H1 (cell line): ENCODE measurements around the gene RRBP1. TPM values are rescaled to one million over a fixed set of nuclear protein-coding genes. Genes with fewer than 3 reads are reported as not detected.

Source experiments
- BCL11A ChIP-seq, 2 experiments: IDR thresholded peaks; one replicate each; pipeline ENCODE4 v1.6.1; 2011; ENCODE audit warnings: low read depth in 2 of 2, low read length in 2 of 2, mild to moderate bottlenecking in 2 of 2
- EGR1 ChIP-seq: IDR thresholded peaks from 2 replicates; pipeline ENCODE4 v1.6.1; 2011; ENCODE audit warnings: low read depth, low read length, borderline replicate concordance
- RBBP5 ChIP-seq: IDR thresholded peaks from 2 replicates; pipeline ENCODE4 v1.7.1; 2012; ENCODE audit warnings: low read depth, mild to moderate bottlenecking, inconsistent platforms, low read length, moderate library complexity, borderline replicate concordance
- SP2 ChIP-seq: IDR thresholded peaks from 2 replicates; pipeline ENCODE4 v1.6.1; 2012; ENCODE audit warnings: mild to moderate bottlenecking, low read length, inconsistent platforms
- TAF7 ChIP-seq: optimal IDR thresholded peaks from 2 replicates; pipeline ENCODE3; 2011; ENCODE audit warnings: low read depth, mild to moderate bottlenecking, inconsistent platforms, low read length, moderate library complexity, borderline replicate concordance
- polyA plus RNA-seq, 7 experiments: library from polyadenylated mRNA; depleted of rRNA in 3 of 7; stranded (reverse) in 5 of 7; unstranded in 2 of 7; fragments of >200 nt in 5 of 7; fragments of 200-250 nt in 2 of 7; gene quantifications; 1 replicate in 5 of 7; 2 replicates in 1 of 7; 4 replicates in 1 of 7; pipeline versions ENCODE4 v1.2.1 to v1.2.3, GENCODE V29; 2011 to 2013; ENCODE audit warnings: missing spikeins in 2 of 7, mixed read lengths in 2 of 7
- total RNA-seq: library from RNA; stranded (reverse); fragmentation: NEBNext Ultra II Directional; extraction: Animal tissue kit (Norgen Biotek cat#: 25700); gene quantifications from 2 replicates; pipeline ENCODE4 v1.2.1, GENCODE V29; 2021
- TF ChIP-seq, protein P1 (sequence below), 3 experiments: IDR thresholded peaks; 1 replicate in 2 of 3; 2 replicates in 1 of 3; pipeline versions ENCODE4 v1.5.1 to v1.6.1; 2011; ENCODE audit warnings: low read length in 3 of 3, mild to moderate bottlenecking in 3 of 3, inconsistent platforms in 2 of 3, low read depth in 1 of 3, moderate library complexity in 1 of 3; ENCODE audit not compliant: insufficient read depth in 1 of 3; ENCODE audit errors: control extremely low read depth in 1 of 3
- TF ChIP-seq, protein P2 (sequence below): fragments of 300-600 bp; sonication (generic); IDR thresholded peaks from 2 replicates; pipeline ENCODE4 v1.7.1; 2012; ENCODE audit warnings: low read length, moderate library complexity, mild to moderate bottlenecking, inconsistent platforms; ENCODE audit not compliant: insufficient replicate concordance

RRBP1 gene
- total and polyA plus RNA-seq, 2 of the 8 experiments (the other 6 are each of a cell fraction or from before 2014, with no cell fraction given) = 15.9 to 157 TPM

DNA sequence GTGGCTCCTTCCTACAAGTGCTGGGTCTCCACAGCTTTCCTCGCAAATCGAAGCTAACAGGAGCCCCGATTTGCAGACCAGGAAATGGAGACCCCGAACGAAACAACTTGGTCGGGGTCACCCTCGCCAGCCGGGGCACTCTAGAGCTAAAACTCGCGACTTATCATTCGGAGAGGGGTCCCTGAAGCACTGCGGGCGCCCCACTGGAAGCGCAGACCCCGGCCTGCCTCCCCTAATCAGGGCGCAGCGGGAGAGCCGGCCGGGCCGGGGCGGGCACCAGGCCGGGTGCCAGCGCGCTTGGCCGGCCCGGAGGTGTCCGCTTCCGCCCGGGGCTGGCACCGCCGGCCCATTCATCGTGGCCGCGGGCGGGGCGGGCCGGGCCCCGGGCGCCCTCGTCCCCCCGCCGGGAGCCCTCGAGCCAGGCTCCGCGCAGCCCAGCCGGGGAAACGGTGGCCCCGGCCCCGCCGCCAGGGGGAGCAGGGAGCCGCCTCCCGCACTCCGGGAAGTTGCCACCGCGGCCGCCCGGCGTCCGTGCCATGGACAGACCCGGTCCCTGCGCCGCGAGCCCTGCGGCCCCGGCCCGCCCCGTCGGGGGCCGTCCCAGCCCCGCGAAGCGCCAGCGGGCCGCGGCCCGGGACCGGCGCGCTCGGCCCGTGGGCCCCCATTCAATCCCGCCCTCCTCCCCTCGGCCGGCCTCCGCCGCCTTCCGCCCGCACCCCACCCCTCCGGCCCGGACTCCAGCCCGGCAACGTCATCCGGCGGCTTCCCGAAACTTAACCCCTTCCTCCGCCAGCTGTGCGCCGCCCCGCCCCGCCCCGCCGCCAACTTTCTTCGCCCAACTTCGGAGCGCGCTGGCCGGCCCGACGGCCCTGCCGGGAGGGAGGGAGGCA lies 961 bp downstream of the RRBP1 start (continued):
- TF ChIP-seq, protein P1, sequence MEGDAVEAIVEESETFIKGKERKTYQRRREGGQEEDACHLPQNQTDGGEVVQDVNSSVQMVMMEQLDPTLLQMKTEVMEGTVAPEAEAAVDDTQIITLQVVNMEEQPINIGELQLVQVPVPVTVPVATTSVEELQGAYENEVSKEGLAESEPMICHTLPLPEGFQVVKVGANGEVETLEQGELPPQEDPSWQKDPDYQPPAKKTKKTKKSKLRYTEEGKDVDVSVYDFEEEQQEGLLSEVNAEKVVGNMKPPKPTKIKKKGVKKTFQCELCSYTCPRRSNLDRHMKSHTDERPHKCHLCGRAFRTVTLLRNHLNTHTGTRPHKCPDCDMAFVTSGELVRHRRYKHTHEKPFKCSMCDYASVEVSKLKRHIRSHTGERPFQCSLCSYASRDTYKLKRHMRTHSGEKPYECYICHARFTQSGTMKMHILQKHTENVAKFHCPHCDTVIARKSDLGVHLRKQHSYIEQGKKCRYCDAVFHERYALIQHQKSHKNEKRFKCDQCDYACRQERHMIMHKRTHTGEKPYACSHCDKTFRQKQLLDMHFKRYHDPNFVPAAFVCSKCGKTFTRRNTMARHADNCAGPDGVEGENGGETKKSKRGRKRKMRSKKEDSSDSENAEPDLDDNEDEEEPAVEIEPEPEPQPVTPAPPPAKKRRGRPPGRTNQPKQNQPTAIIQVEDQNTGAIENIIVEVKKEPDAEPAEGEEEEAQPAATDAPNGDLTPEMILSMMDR (IDR thresholded peaks at IDR 0.05; ENCODE audit: control extremely low read depth in 1 of 3, insufficient read depth in 1 of 3, low read depth in 1 of 3, low read length in 3 of 3) = peak; percentile 62 to 89 (median 77)
- TF ChIP-seq TAF7 (no peak), EGR1 (no peak), RBBP5 (no peak; the same call in 1 of the 2 replicates), SP2 (no peak), BCL11A (IDR thresholded peaks at IDR 0.05; ENCODE audit: low read depth in 2 of 2, low read length in 2 of 2) (no peak)
- TF ChIP-seq, protein P2, sequence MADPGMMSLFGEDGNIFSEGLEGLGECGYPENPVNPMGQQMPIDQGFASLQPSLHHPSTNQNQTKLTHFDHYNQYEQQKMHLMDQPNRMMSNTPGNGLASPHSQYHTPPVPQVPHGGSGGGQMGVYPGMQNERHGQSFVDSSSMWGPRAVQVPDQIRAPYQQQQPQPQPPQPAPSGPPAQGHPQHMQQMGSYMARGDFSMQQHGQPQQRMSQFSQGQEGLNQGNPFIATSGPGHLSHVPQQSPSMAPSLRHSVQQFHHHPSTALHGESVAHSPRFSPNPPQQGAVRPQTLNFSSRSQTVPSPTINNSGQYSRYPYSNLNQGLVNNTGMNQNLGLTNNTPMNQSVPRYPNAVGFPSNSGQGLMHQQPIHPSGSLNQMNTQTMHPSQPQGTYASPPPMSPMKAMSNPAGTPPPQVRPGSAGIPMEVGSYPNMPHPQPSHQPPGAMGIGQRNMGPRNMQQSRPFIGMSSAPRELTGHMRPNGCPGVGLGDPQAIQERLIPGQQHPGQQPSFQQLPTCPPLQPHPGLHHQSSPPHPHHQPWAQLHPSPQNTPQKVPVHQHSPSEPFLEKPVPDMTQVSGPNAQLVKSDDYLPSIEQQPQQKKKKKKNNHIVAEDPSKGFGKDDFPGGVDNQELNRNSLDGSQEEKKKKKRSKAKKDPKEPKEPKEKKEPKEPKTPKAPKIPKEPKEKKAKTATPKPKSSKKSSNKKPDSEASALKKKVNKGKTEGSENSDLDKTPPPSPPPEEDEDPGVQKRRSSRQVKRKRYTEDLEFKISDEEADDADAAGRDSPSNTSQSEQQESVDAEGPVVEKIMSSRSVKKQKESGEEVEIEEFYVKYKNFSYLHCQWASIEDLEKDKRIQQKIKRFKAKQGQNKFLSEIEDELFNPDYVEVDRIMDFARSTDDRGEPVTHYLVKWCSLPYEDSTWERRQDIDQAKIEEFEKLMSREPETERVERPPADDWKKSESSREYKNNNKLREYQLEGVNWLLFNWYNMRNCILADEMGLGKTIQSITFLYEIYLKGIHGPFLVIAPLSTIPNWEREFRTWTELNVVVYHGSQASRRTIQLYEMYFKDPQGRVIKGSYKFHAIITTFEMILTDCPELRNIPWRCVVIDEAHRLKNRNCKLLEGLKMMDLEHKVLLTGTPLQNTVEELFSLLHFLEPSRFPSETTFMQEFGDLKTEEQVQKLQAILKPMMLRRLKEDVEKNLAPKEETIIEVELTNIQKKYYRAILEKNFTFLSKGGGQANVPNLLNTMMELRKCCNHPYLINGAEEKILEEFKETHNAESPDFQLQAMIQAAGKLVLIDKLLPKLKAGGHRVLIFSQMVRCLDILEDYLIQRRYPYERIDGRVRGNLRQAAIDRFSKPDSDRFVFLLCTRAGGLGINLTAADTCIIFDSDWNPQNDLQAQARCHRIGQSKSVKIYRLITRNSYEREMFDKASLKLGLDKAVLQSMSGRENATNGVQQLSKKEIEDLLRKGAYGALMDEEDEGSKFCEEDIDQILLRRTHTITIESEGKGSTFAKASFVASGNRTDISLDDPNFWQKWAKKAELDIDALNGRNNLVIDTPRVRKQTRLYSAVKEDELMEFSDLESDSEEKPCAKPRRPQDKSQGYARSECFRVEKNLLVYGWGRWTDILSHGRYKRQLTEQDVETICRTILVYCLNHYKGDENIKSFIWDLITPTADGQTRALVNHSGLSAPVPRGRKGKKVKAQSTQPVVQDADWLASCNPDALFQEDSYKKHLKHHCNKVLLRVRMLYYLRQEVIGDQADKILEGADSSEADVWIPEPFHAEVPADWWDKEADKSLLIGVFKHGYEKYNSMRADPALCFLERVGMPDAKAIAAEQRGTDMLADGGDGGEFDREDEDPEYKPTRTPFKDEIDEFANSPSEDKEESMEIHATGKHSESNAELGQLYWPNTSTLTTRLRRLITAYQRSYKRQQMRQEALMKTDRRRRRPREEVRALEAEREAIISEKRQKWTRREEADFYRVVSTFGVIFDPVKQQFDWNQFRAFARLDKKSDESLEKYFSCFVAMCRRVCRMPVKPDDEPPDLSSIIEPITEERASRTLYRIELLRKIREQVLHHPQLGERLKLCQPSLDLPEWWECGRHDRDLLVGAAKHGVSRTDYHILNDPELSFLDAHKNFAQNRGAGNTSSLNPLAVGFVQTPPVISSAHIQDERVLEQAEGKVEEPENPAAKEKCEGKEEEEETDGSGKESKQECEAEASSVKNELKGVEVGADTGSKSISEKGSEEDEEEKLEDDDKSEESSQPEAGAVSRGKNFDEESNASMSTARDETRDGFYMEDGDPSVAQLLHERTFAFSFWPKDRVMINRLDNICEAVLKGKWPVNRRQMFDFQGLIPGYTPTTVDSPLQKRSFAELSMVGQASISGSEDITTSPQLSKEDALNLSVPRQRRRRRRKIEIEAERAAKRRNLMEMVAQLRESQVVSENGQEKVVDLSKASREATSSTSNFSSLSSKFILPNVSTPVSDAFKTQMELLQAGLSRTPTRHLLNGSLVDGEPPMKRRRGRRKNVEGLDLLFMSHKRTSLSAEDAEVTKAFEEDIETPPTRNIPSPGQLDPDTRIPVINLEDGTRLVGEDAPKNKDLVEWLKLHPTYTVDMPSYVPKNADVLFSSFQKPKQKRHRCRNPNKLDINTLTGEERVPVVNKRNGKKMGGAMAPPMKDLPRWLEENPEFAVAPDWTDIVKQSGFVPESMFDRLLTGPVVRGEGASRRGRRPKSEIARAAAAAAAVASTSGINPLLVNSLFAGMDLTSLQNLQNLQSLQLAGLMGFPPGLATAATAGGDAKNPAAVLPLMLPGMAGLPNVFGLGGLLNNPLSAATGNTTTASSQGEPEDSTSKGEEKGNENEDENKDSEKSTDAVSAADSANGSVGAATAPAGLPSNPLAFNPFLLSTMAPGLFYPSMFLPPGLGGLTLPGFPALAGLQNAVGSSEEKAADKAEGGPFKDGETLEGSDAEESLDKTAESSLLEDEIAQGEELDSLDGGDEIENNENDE = no peak
